Lower leg skin (tissue), 4 donors: Measurements from ENCODE around the gene SOX5. TPM values are rescaled to one million over a fixed set of nuclear protein-coding genes. Genes with fewer than 3 reads are reported as not detected.

Experiments used
- DNase-seq, 2 donors: peaks; one replicate each; pipeline ENCODE4 v3.0.0-alpha.2; 2019; ENCODE audit warnings: low spot score in 2 of 2
- H3K4me3 ChIP-seq: fragments of 200-600 bp; sonication (generic); 2 replicates; pipeline ENCODE4 v1.5.1; 2017; ENCODE audit warnings: mild to moderate bottlenecking, low read depth; ENCODE audit not compliant: poor library complexity, severe bottlenecking
- CTCF ChIP-seq, 3 donors: fragments of 450-650 bp; IDR thresholded peaks; one replicate each; pipeline ENCODE4 v1.5.1; 2016; ENCODE audit warnings: antibody characterized with exemption in 3 of 3, mild to moderate bottlenecking in 3 of 3, moderate library complexity in 2 of 3
- POLR2A ChIP-seq, 2 donors: fragments of 450-650 bp; IDR thresholded peaks; one replicate each; pipeline ENCODE4 v1.6.1; 2016 to 2017; ENCODE audit warnings: antibody characterized with exemption in 2 of 2, mild to moderate bottlenecking in 1 of 2, moderate library complexity in 1 of 2
- WGBS, 2 donors: methylation state at CpG; one replicate each; pipeline ENCODE4 v1.1.5; 2018; 5-methylcytosine and 5-hydroxymethylcytosine counted together
- intact Hi-C: fragments of 100-400 bp; cut with DNase I; formaldehyde crosslinking; loops from one replicate; pipeline ENCODE4 v1.15.0; 2023; ENCODE audit warnings: low total_unique reads
- total RNA-seq, 4 donors: library from RNA; depleted of rRNA; stranded (reverse); fragments of >200 nt; gene quantifications; one replicate each; pipeline ENCODE4 v1.1.0, GENCODE V29; 2016

Gene SOX5
- total RNA-seq, 4 donors from 2014 or later: 23.7 to 59.7 (median 33.6) TPM

- DNase-seq: no peak
- intact Hi-C loops: no loop called here
These were observed 315.1 kb downstream of the SOX5 start for GRCh38 chr12:23634344-23634743.

GRCh38 chr12:23631786-23632377 lies 317.6 kb downstream of the SOX5 start:
- intact Hi-C loops: no loop called here
- DNase-seq: no peak
- no peak overlapping the region for H3K4me3 ChIP-seq
- 64 to 71% methylated on average over 4 of the region's 4 CpGs for WGBS, 2 donors
- TF ChIP-seq CTCF (IDR thresholded peaks at IDR 0.05) (no peak), POLR2A (IDR thresholded peaks at IDR 0.05) (no peak)

More at GRCh38 chr12:23634344-23634743, 315.1 kb downstream of the SOX5 start:
- 90 to 94% methylated on average over 2 of the region's 2 CpGs for WGBS, 2 donors
- H3K4me3 ChIP-seq: no peak overlapping the region
- TF ChIP-seq CTCF (IDR thresholded peaks at IDR 0.05) (no peak), POLR2A (IDR thresholded peaks at IDR 0.05) (no peak)

GRCh38 chr12:23630524-23630923 lies 318.9 kb downstream of the SOX5 start:
- no peak for DNase-seq
- intact Hi-C loops: no loop called here
- TF ChIP-seq POLR2A (IDR thresholded peaks at IDR 0.05) (no peak), CTCF (IDR thresholded peaks at IDR 0.05) (no peak)
- no peak overlapping the region for H3K4me3 ChIP-seq

- TF ChIP-seq POLR2A (IDR thresholded peaks at IDR 0.05) (no peak), CTCF (IDR thresholded peaks at IDR 0.05) (no peak)
- intact Hi-C loops: no loop called here
- no peak for DNase-seq
- no peak overlapping the region for H3K4me3 ChIP-seq
- 79% methylated on average over 3 of the region's 3 CpGs for WGBS, 2 donors
These were observed 320.7 kb downstream of the SOX5 start for GRCh38 chr12:23628806-23629205.

GRCh38 chr12:23626791-23627190 lies 322.7 kb downstream of the SOX5 start:
- H3K4me3 ChIP-seq: no peak overlapping the region
- intact Hi-C loops: no loop called here
- DNase-seq: no peak
- WGBS, 2 donors: 91 to 92% methylated on average over 3 of the region's 3 CpGs
- no peak for TF ChIP-seq CTCF (IDR thresholded peaks at IDR 0.05)
- no peak for TF ChIP-seq POLR2A (IDR thresholded peaks at IDR 0.05)

GRCh38 chr12:23621900-23622299 lies 327.6 kb downstream of the SOX5 start:
- intact Hi-C loops: no loop called here
- TF ChIP-seq CTCF (IDR thresholded peaks at IDR 0.05): no peak
- TF ChIP-seq POLR2A (IDR thresholded peaks at IDR 0.05): no peak
- no peak overlapping the region for H3K4me3 ChIP-seq
- DNase-seq: no peak
- 39 to 50% methylated on average over 2 of the region's 2 CpGs for WGBS, 2 donors
